GM19025 (cell line): Measurements from ENCODE around the gene NUTM2A.
"Not testable (repeated sequence)": the region's sequence is repeated elsewhere in the genome, so short reads cannot be mapped to it uniquely, and the experiment has no call there.

Experiments used
- ATAC-seq: cut with Tn5 transposase; IDR thresholded peaks from one replicate; pipeline ENCODE4 v1.9.1; 2021; ENCODE audit warnings: mild to moderate bottlenecking, low read depth, moderate library complexity; ENCODE audit not compliant: unreplicated experiment

The NUTM2A gene

GRCh38 chr10:87225148-87225547 is at the start of gene NUTM2A:
Gene NUTM2A, plus strand, starts transcription at chr10:87225448. Its CDS starts 383 bp downstream, at chr10:87225831.
- not testable (repeated sequence) for ATAC-seq

- ATAC-seq, result not testable (repeated sequence)
Observed at GRCh38 chr10:87177587-87177986, 47.7 kb upstream of the NUTM2A start.

GRCh38 chr10:87184421-87184820 is 40.8 kb upstream of the NUTM2A start:
- not testable (repeated sequence) for ATAC-seq

GRCh38 chr10:87186016-87186415 is 39.2 kb upstream of the NUTM2A start:
- ATAC-seq, result not testable (repeated sequence)

- ATAC-seq, result not testable (repeated sequence)
Observed at GRCh38 chr10:87187573-87187972, 37.7 kb upstream of the NUTM2A start.

- ATAC-seq, result not testable (repeated sequence)
Observed at GRCh38 chr10:87191841-87192240, 33.4 kb upstream of the NUTM2A start.

GRCh38 chr10:87200924-87201323 is 24.3 kb upstream of the NUTM2A start:
- peak; percentile 57 for ATAC-seq

GRCh38 chr10:87204801-87205200 is 20.4 kb upstream of the NUTM2A start:
- not testable (repeated sequence) for ATAC-seq

GRCh38 chr10:87206922-87207321 is 18.3 kb upstream of the NUTM2A start:
- ATAC-seq, result not testable (repeated sequence)

GRCh38 chr10:87210309-87210708 is 14.9 kb upstream of the NUTM2A start:
- not testable (repeated sequence) for ATAC-seq

GRCh38 chr10:87211848-87212247 is 13.4 kb upstream of the NUTM2A start:
- ATAC-seq, result not testable (repeated sequence)

GRCh38 chr10:87213150-87213765 is 12.0 kb upstream of the NUTM2A start:
- not testable (repeated sequence) for ATAC-seq

- not testable (repeated sequence) for ATAC-seq
Observed at GRCh38 chr10:87213806-87214205, 11.4 kb upstream of the NUTM2A start.

GRCh38 chr10:87216120-87216519 is 9.1 kb upstream of the NUTM2A start:
- not testable (repeated sequence) for ATAC-seq

GRCh38 chr10:87219370-87219769 is 5.9 kb upstream of the NUTM2A start:
- not testable (repeated sequence) for ATAC-seq

- ATAC-seq, result not testable (repeated sequence)
Observed at GRCh38 chr10:87222789-87223188, 2.5 kb upstream of the NUTM2A start.

GRCh38 chr10:87228247-87228646 is 3.0 kb downstream of the NUTM2A start:
- ATAC-seq, result not testable (repeated sequence)

GRCh38 chr10:87229211-87229610 is 4.0 kb downstream of the NUTM2A start:
- ATAC-seq, result not testable (repeated sequence)

- not testable (repeated sequence) for ATAC-seq
Observed at GRCh38 chr10:87234854-87235253, 9.6 kb downstream of the NUTM2A start.

- not testable (repeated sequence) for ATAC-seq
Observed at GRCh38 chr10:87237244-87237643, 12.0 kb downstream of the NUTM2A start.

- ATAC-seq, result not testable (repeated sequence)
Observed at GRCh38 chr10:87239346-87239808, 14.1 kb downstream of the NUTM2A start.

- ATAC-seq, result not testable (repeated sequence)
Observed at GRCh38 chr10:87242192-87242591, 16.9 kb downstream of the NUTM2A start.
